22Rv1 (cell line): ENCODE results near the gene DUSP22.

Experiments
- H3K27ac ChIP-seq: fragments of 450-650 bp; 2 replicates; pipeline ENCODE4 v1.5.1; 2017
- ZFX ChIP-seq: fragments of 450-650 bp; IDR thresholded peaks from 2 replicates; pipeline ENCODE4 v1.6.1; 2017; ENCODE audit warnings: antibody characterized with exemption, borderline replicate concordance
- TF ChIP-seq, protein P1 (sequence below): fragments of 450-650 bp; IDR thresholded peaks from 2 replicates; pipeline ENCODE4 v1.5.1; 2017; ENCODE audit warnings: mild to moderate bottlenecking

The DUSP22 gene

DNA sequence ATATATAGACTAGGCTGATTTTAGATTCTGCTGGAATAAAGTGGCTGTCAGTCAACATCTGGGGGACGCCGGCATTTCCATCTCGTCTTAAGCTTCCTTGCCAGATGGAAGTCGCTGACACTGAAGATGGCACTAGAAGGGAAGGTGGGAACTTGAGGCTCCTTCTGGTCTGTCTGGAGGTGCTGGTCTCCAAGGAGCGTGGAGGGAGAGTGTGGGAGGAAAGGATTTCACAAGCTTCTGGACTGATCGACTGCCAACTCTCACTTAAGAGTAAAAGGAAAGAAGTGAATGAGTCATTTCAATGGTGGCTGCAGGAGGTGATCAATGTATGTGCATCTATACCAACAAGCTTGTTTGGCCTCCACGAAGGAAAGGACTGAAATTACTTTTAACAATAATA lies 40.4 kb downstream of the DUSP22 start:
- TF ChIP-seq ZFX: no peak
- no peak overlapping the region for H3K27ac ChIP-seq

- no peak overlapping the region for H3K27ac ChIP-seq
- TF ChIP-seq, protein P1, sequence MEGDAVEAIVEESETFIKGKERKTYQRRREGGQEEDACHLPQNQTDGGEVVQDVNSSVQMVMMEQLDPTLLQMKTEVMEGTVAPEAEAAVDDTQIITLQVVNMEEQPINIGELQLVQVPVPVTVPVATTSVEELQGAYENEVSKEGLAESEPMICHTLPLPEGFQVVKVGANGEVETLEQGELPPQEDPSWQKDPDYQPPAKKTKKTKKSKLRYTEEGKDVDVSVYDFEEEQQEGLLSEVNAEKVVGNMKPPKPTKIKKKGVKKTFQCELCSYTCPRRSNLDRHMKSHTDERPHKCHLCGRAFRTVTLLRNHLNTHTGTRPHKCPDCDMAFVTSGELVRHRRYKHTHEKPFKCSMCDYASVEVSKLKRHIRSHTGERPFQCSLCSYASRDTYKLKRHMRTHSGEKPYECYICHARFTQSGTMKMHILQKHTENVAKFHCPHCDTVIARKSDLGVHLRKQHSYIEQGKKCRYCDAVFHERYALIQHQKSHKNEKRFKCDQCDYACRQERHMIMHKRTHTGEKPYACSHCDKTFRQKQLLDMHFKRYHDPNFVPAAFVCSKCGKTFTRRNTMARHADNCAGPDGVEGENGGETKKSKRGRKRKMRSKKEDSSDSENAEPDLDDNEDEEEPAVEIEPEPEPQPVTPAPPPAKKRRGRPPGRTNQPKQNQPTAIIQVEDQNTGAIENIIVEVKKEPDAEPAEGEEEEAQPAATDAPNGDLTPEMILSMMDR: no peak
- TF ChIP-seq ZFX: no peak
Measured at GRCh38 chr6:333379-334002, 41.2 kb downstream of the DUSP22 start.

DNA sequence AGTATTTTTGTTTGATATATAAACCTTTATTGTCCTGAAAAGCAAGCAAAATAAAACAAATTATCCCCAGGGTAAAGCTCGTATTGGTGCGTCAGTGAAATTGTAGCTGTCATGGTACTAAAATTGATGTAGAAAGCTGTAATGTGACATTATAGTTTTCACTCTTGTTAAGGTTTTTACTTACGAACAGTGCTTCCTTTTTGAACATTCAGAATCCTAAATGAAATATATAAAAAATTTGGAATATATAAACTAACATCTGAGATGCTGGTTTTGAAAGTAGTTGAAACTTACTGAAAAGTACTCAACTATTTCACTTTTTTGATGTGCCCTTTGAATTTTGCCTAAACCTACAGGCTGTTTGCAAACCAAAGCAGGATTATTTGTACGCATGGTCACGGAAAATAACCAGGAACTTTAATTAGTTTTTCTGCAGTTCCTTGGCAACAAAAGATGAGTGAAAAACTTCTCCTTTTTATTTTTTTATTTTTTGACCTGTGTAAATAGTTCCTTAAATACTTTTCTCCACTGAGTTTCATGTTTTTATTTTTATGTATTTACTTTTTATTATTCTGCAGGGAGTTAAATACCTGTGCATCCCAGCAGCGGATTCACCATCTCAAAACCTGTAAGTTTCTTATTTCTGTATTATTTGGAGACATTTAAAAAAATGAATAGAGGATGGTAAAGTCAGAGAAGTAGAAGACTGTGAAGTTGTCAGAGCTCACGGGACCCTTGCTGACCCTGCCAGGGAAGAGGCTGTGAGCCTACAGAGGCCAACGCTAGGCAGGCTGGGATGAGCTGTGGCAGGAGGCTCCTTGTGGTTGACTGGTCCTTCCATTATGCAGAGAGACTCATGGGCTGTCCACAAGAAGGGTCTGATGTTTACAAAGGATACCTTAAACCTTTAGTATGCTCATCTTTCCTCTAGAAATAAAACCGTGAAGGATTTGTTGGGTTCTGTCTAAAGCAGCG lies 42.5 kb downstream of the DUSP22 start:
- no peak overlapping the region for H3K27ac ChIP-seq
- TF ChIP-seq, protein P1: no peak
- no peak for TF ChIP-seq ZFX

- TF ChIP-seq ZFX: no peak
- TF ChIP-seq, protein P1: no peak
- no peak overlapping the region for H3K27ac ChIP-seq
Measured at GRCh38 chr6:335572-335971, 43.3 kb downstream of the DUSP22 start.

DNA sequence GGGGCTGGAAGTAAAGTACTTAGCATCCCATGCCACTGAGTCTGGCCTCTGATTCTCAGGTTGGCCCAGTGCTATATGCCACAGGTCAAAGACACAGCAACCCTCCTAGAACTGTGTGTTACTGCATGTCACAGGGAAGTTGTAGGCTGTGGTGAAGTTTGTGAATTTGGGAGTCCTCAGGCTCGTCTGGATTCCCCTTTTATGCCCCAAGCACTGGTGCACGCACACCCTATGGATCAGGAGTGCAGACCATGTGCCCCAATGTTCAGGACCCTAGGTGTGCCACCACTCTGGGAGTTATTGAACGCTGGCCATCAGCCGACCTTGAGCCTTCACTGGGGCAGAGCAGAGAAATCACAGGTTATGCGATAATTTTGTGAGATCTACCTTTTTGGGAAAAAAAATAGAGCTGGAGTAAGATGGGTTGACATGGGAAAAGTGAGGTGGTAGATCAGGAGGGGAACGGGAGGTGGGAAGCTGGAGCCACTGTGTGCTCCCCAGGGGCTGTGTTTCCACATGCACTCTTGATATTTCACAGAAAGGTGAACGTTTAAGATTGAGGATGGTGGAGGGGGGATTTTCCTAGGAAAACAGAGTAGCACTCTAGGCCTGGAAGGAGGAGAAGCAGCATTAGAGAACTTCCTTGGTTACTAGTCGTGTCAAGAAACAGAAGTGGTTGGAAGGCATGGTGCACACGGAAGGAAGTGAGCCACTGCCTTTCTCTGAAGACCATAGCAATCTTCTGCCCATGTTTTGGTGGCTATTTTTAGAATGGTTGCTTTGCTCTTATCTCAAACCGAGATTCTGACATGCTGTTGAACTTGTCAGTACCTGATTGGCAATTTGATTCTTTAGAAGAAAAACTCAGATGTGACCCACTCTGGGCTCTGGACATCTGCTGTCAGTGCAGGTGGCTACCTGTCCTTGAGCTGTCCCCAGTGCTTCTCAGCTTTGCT lies 44.1 kb downstream of the DUSP22 start:
- no peak for TF ChIP-seq ZFX
- TF ChIP-seq, protein P1: no peak

GRCh38 chr6:337805-338368 lies 45.6 kb downstream of the DUSP22 start:
- TF ChIP-seq, protein P1: no peak
- TF ChIP-seq ZFX: no peak
- H3K27ac ChIP-seq: no peak overlapping the region

More for the DNA sequence above, 44.1 kb downstream of the DUSP22 start:
- H3K27ac ChIP-seq: no peak overlapping the region

DNA sequence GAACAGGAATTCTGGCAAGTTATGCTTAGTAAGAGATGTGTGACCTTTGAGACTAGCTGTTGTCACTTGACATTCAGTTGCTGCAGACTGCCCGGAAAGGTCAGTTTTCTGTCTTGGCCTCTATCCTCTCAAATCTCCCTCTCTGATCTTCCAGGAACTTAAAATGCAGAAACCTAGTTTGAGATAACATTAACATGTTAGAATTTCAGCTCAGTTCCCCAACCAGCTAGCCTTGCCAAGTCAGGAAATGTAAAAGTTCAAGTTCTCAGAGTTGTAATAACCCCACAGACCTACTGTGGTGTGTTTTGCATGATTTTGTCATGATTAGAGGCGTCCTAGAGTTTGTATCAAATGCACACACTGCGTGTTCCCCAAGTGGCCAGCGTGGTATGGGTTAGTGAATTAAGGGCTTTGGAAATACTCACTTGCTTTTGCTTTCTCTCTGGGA lies 46.6 kb downstream of the DUSP22 start:
- TF ChIP-seq ZFX: no peak
- TF ChIP-seq, protein P1: no peak
- no peak overlapping the region for H3K27ac ChIP-seq
